ACC112 (cell line): ENCODE data around the gene TRPC3.

ENCODE experiments used
- H2AFZ ChIP-seq: fragments of 200-600 bp; sonication (generic); one replicate; pipeline ENCODE4 v1.6.0; 2017; ENCODE audit warnings: antibody characterized with exemption, low read length; ENCODE audit not compliant: unreplicated experiment
- H3K27ac ChIP-seq: fragments of 200-600 bp; sonication (generic); 2 replicates; pipeline ENCODE4 v1.5.1; 2014; ENCODE audit warnings: low read depth, mild to moderate bottlenecking, antibody characterized with exemption, low read length, moderate library complexity
- H3K27me3 ChIP-seq: fragments of 200-600 bp; sonication (generic); 2 replicates; pipeline ENCODE4 v1.6.1; 2014; ENCODE audit warnings: mild to moderate bottlenecking, antibody characterized with exemption, low read length, moderate library complexity, mixed read lengths; ENCODE audit not compliant: insufficient read depth
- H3K36me3 ChIP-seq: fragments of 200-600 bp; sonication (generic); 2 replicates; pipeline ENCODE4 v1.6.1; 2016; ENCODE audit warnings: mild to moderate bottlenecking, antibody characterized with exemption, low read length, moderate library complexity, mixed read lengths; ENCODE audit not compliant: insufficient read depth
- H3K4me1 ChIP-seq: fragments of 200-600 bp; sonication (generic); one replicate; pipeline ENCODE4 v1.6.1; 2016; ENCODE audit warnings: low read length, mixed read lengths; ENCODE audit not compliant: insufficient read depth, unreplicated experiment, control insufficient read depth
- H3K4me3 ChIP-seq: fragments of 200-600 bp; sonication (generic); 2 replicates; pipeline ENCODE4 v1.5.1; 2014; ENCODE audit warnings: mild to moderate bottlenecking, low read depth, low read length
- H3K79me2 ChIP-seq: fragments of 200-600 bp; sonication (generic); one replicate; pipeline ENCODE4 v1.6.0; 2016; ENCODE audit warnings: low read length; ENCODE audit not compliant: control insufficient read depth, unreplicated experiment, insufficient read depth

Gene TRPC3

GRCh38 chr4:121951521-121952110 is at the start of gene TRPC3:
TRPC3 (minus strand) TSS chr4:121952060; CDS start chr4:121951680, 380 bp downstream.
- Histone ChIP-seq H3K4me1 (no peaks in the 10 kb centered on the region), H3K27me3 (peaks cover 19% of the 10 kb centered on the region), H3K36me3 (no peaks in the 10 kb centered on the region), H3K4me3 (peak within 1 kb of the TSS; percentile 82), H3K27ac (no peak within 1 kb of the TSS), H2AFZ (peak within 1 kb of the TSS; percentile 87), H3K79me2 (no peaks in the 10 kb centered on the region)

GRCh38 chr4:122000849-122001248 is 49.0 kb upstream of the TRPC3 start:
- peak overlapping the region; percentile 59 for H3K4me3 ChIP-seq
- no peaks in the 10 kb centered on the region for H3K36me3 ChIP-seq
- peaks cover 5% of the 10 kb centered on the region for H3K4me1 ChIP-seq
- H3K79me2 ChIP-seq, result no peaks in the 10 kb centered on the region
- peak overlapping the region; percentile 9; the same call in 1 of the 2 replicates for H3K27ac ChIP-seq
- 0 out of 2 replicates have a peak, but pooled peaks cover 10% of the 10 kb centered on the region for H3K27me3 ChIP-seq
- H2AFZ ChIP-seq, result peak overlapping the region; percentile 79

- Histone ChIP-seq H3K79me2 (no peaks in the 10 kb centered on the region), H2AFZ (no peak overlapping the region), H3K27ac (no peak overlapping the region), H3K4me1 (peaks cover 5% of the 10 kb centered on the region), H3K4me3 (no peak overlapping the region), H3K27me3 (peaks cover 10% of the 10 kb centered on the region; the same call in 1 of the 2 replicates), H3K36me3 (no peaks in the 10 kb centered on the region)
Measured at GRCh38 chr4:121998024-121998423, 46.2 kb upstream of the TRPC3 start.

GRCh38 chr4:121995790-121996537 is 44.1 kb upstream of the TRPC3 start:
- H3K4me3 ChIP-seq, result no peak overlapping the region
- no peak overlapping the region for H2AFZ ChIP-seq
- no peaks in the 10 kb centered on the region for H3K36me3 ChIP-seq
- H3K4me1 ChIP-seq, result peaks cover under 1% of the 10 kb centered on the region
- H3K27me3 ChIP-seq, result peaks cover 10% of the 10 kb centered on the region; the same call in 1 of the 2 replicates
- no peak overlapping the region for H3K27ac ChIP-seq
- H3K79me2 ChIP-seq, result no peaks in the 10 kb centered on the region

GRCh38 chr4:121991968-121992367 is 40.1 kb upstream of the TRPC3 start:
- no peaks in the 10 kb centered on the region for H3K4me1 ChIP-seq
- no peak overlapping the region for H2AFZ ChIP-seq
- no peaks in the 10 kb centered on the region for H3K79me2 ChIP-seq
- H3K36me3 ChIP-seq, result no peaks in the 10 kb centered on the region
- no peak overlapping the region for H3K4me3 ChIP-seq
- H3K27ac ChIP-seq, result no peak overlapping the region
- peaks cover 28% of the 10 kb centered on the region for H3K27me3 ChIP-seq

- Histone ChIP-seq H3K36me3 (no peaks in the 10 kb centered on the region), H3K4me1 (no peaks in the 10 kb centered on the region), H2AFZ (no peak overlapping the region), H3K79me2 (no peaks in the 10 kb centered on the region), H3K27me3 (peaks cover 19% of the 10 kb centered on the region), H3K4me3 (no peak overlapping the region), H3K27ac (no peak overlapping the region)
Measured at GRCh38 chr4:121990489-121990888, 38.6 kb upstream of the TRPC3 start.

- H3K27ac ChIP-seq, result no peak overlapping the region
- H3K79me2 ChIP-seq, result no peaks in the 10 kb centered on the region
- no peaks in the 10 kb centered on the region for H3K4me1 ChIP-seq
- no peaks in the 10 kb centered on the region for H3K36me3 ChIP-seq
- H3K4me3 ChIP-seq, result no peak overlapping the region; the same call in 1 of the 2 replicates
- H3K27me3 ChIP-seq, result peaks cover 19% of the 10 kb centered on the region
- no peak overlapping the region for H2AFZ ChIP-seq
Measured at GRCh38 chr4:121989715-121990114, 37.9 kb upstream of the TRPC3 start.

- H2AFZ ChIP-seq, result no peak overlapping the region
Measured at GRCh38 chr4:121988950-121989349, 37.1 kb upstream of the TRPC3 start.

GRCh38 chr4:121980643-121981042 is 28.8 kb upstream of the TRPC3 start:
- no peaks in the 10 kb centered on the region for H3K36me3 ChIP-seq
- H3K79me2 ChIP-seq, result no peaks in the 10 kb centered on the region
- no peaks in the 10 kb centered on the region for H3K4me1 ChIP-seq
- no peak overlapping the region for H2AFZ ChIP-seq
- H3K27me3 ChIP-seq, result no peaks in the 10 kb centered on the region; the same call in 1 of the 2 replicates
- no peak overlapping the region for H3K4me3 ChIP-seq
- H3K27ac ChIP-seq, result no peak overlapping the region

More at GRCh38 chr4:121988950-121989349, 37.1 kb upstream of the TRPC3 start:
- Histone ChIP-seq H3K4me3 (no peak overlapping the region), H3K4me1 (no peaks in the 10 kb centered on the region), H3K36me3 (no peaks in the 10 kb centered on the region), H3K27ac (no peak overlapping the region), H3K79me2 (no peaks in the 10 kb centered on the region), H3K27me3 (peaks cover 19% of the 10 kb centered on the region)

- Histone ChIP-seq H3K4me3 (no peak overlapping the region), H3K4me1 (no peaks in the 10 kb centered on the region), H3K79me2 (no peaks in the 10 kb centered on the region), H3K27ac (no peak overlapping the region), H3K36me3 (no peaks in the 10 kb centered on the region), H3K27me3 (no peaks in the 10 kb centered on the region; the same call in 1 of the 2 replicates), H2AFZ (no peak overlapping the region)
Measured at GRCh38 chr4:121978172-121978516, 26.3 kb upstream of the TRPC3 start.
